Vagina (tissue), 2 donors: ENCODE data around the gene APOBEC4. TPM values are rescaled to one million over a fixed set of nuclear protein-coding genes. Genes with fewer than 3 reads are reported as not detected.
A peak's percentile ranks its signal among the peaks of the same experiment; 100 is the strongest.

Experiments used
- DNase-seq, 2 donors: peaks; one replicate each; pipeline ENCODE4 v3.0.0-alpha.2; 2017; ENCODE audit errors: extremely low spot score in 2 of 2
- H3K27ac ChIP-seq: fragments of 200-600 bp; sonication (generic); one replicate; pipeline ENCODE4 v1.5.1; 2019
- H3K27me3 ChIP-seq: fragments of 200-600 bp; sonication (generic); one replicate; pipeline ENCODE4 v1.5.1; 2019
- H3K36me3 ChIP-seq, 2 donors: fragments of 200-600 bp; sonication (generic); one replicate each; pipeline ENCODE4 v1.5.1; 2017 to 2019
- H3K4me1 ChIP-seq: fragments of 200-600 bp; sonication (generic); one replicate; pipeline ENCODE4 v1.5.1; 2019
- H3K4me3 ChIP-seq, 2 donors: fragments of 200-600 bp; sonication (generic); 1 replicate in 1 of 2; 2 replicates in 1 of 2; pipeline ENCODE4 v1.5.1; 2016 to 2019
- H3K9me3 ChIP-seq: fragments of 200-600 bp; sonication (generic); one replicate; pipeline ENCODE4 v1.5.1; 2019
- CTCF ChIP-seq, 3 experiments: fragments of 450-650 bp in 2 of 3; fragments of 200-600 bp in 1 of 3; sonication (generic) in 1 of 3; IDR thresholded peaks; one replicate each; pipeline ENCODE4 v1.5.1; 2017 to 2019; ENCODE audit warnings: antibody characterized with exemption in 3 of 3, mild to moderate bottlenecking in 2 of 3, moderate library complexity in 2 of 3
- POLR2A ChIP-seq, 2 donors: fragments of 450-650 bp; IDR thresholded peaks; one replicate each; pipeline ENCODE4 v1.6.1; 2017; ENCODE audit warnings: antibody characterized with exemption in 2 of 2, mild to moderate bottlenecking in 2 of 2, moderate library complexity in 2 of 2
- POLR2AphosphoS5 ChIP-seq, 2 donors: sonication (generic); formaldehyde crosslinking; IDR thresholded peaks; one replicate each; pipeline ENCODE4 v1.9.0; 2017; ENCODE audit warnings: antibody characterized with exemption in 2 of 2, mild to moderate bottlenecking in 2 of 2, low read depth in 1 of 2; ENCODE audit not compliant: insufficient read depth in 1 of 2
- intact Hi-C: fragments of 100-400 bp; cut with DNase I; formaldehyde crosslinking; loops from one replicate; pipeline ENCODE4 v1.15.1; 2023
- total RNA-seq: library from RNA; depleted of rRNA; stranded (reverse); fragments of >200 nt; gene quantifications from one replicate; pipeline ENCODE4 v1.2.3, GENCODE V29; 2016

Gene APOBEC4
- total RNA-seq, 1 donor from 2014 or later = not detected

DNA sequence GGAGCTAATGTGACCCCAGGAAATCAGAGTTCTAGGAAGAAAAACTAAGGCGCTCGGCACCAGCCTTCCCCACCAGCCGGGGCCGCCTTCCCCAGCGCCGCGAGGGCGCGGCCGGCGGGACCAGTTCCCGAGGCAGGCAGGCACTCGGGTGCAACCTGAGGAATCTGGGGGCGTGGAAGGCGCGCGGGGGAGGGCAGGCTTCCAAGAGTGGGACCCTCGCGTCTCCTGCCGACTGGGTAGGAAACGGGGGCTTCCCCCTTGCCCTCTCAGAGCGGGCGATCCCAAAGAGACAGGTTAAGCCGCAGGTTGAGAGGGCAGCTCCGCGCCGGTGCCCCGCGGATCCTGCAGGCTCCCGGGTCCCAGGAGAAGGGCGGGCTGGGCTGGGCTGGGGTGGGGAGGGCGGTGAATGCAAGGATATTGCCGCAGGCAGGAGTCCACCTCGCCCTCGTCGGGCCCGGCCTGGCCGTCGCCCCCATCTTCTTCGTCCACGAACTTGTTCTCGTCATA, 18.0 kb downstream of the APOBEC4 start:
- no peak for DNase-seq
- H3K4me1 ChIP-seq = peaks cover 49% of the 10 kb centered on the region

DNA sequence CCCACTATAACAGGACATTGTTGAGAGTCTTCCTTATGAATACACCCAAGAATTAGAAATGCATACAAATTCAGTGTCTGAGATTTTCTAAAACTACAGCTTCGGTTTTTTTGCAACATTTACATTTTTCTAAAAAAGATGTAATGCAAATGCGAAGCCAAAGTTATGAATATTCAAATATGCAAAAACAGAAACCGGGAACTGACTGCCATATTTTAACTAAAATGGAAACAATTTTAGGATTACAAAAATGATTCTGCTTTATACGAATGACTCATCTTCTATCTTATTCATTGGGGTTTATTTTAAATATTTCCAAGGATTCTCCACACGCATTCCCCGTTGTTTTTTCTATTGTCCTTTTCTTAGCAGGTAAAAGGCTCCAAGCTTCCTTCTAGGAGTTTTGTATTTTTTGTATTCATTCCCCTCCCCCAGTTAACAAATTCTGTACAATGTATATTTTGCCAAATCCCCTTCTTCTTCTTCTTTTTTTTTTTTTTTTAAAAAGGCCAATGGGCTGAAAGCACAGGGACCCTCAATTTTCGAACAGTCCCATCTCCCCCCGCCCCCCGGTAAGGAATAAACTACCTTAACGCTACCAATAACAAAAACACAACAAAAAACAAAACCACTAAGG, 18.6 kb downstream of the APOBEC4 start:
- no peak for TF ChIP-seq POLR2AphosphoS5 (IDR thresholded peaks at IDR 0.05; ENCODE audit: insufficient read depth in 1 of 2, low read depth in 1 of 2)
- TF ChIP-seq POLR2A (IDR thresholded peaks at IDR 0.05) = no peak
- TF ChIP-seq CTCF (IDR thresholded peaks at IDR 0.05) = no peak
- peaks cover 55% of the 10 kb centered on the region for H3K4me1 ChIP-seq
- H3K4me3 ChIP-seq = peak overlapping the region; percentile 80 to 99
- no peaks in the 10 kb centered on the region for H3K27me3 ChIP-seq
- H3K27ac ChIP-seq = peak overlapping the region; percentile 93
- peaks cover 3 to 10% of the 10 kb centered on the region in 2 donors for H3K36me3 ChIP-seq
- no peaks in the 10 kb centered on the region for H3K9me3 ChIP-seq
- no peak for DNase-seq
- intact Hi-C loops = no loop called here

More for the DNA sequence above, 18.0 kb downstream of the APOBEC4 start:
- Histone ChIP-seq H3K4me3 (peak overlapping the region; percentile 80 to 99), H3K27me3 (no peaks in the 10 kb centered on the region), H3K9me3 (no peaks in the 10 kb centered on the region), H3K36me3 (peaks cover 0 to 4% of the 10 kb centered on the region in 2 donors), H3K27ac (peak overlapping the region; percentile 93)
- intact Hi-C loops = no loop called here
- TF ChIP-seq POLR2A (IDR thresholded peaks at IDR 0.05) = no peak
- TF ChIP-seq CTCF (IDR thresholded peaks at IDR 0.05) = no peak
- TF ChIP-seq POLR2AphosphoS5 (IDR thresholded peaks at IDR 0.05; ENCODE audit: insufficient read depth in 1 of 2, low read depth in 1 of 2) = no peak

- DNase-seq = no peak
- H3K27ac ChIP-seq = peak overlapping the region; percentile 93
- no peaks in the 10 kb centered on the region for H3K9me3 ChIP-seq
- peaks cover 4 to 17% of the 10 kb centered on the region in 2 donors for H3K36me3 ChIP-seq
- H3K27me3 ChIP-seq = no peaks in the 10 kb centered on the region
- H3K4me1 ChIP-seq = peaks cover 62% of the 10 kb centered on the region
- TF ChIP-seq CTCF (IDR thresholded peaks at IDR 0.05) (peak in 2 of 3 experiments; percentile 31 to 43), POLR2A (IDR thresholded peaks at IDR 0.05) (no peak), POLR2AphosphoS5 (IDR thresholded peaks at IDR 0.05; ENCODE audit: insufficient read depth in 1 of 2, low read depth in 1 of 2) (peak in 1 of 2 donors; percentile 69)
- H3K4me3 ChIP-seq = peak overlapping the region; percentile 80 to 99
- intact Hi-C loops = no loop called here
Observed at GRCh38 chr1:183633676-183634343, 19.3 kb downstream of the APOBEC4 start.

DNA sequence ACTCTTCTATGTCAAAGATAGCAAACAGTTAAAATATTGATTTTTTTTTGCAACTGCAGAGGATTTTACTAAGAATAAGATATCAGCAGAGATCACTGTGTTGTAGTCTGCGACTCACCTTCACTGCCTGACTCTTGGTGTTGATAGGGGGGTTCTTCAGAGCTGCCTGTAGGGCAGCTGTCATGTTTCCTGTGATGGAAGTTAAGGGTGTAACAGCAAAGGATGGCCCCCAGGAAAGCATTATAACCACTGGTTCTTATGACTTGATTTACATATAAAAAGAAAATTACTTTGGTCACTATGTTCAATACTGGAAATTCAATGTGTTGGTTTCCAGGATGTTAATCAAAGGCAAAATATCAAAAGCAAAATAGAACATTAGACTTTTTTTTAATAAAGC, 20.2 kb downstream of the APOBEC4 start:
- H3K27ac ChIP-seq = peak overlapping the region; percentile 17
- DNase-seq = no peak
- H3K9me3 ChIP-seq = no peaks in the 10 kb centered on the region
- H3K36me3 ChIP-seq = peaks cover 4 to 23% of the 10 kb centered on the region in 2 donors
- no peaks in the 10 kb centered on the region for H3K27me3 ChIP-seq
- H3K4me1 ChIP-seq = peaks cover 62% of the 10 kb centered on the region
- H3K4me3 ChIP-seq = peak overlapping the region; percentile 80 to 99
- TF ChIP-seq POLR2A (IDR thresholded peaks at IDR 0.05) = no peak
- TF ChIP-seq POLR2AphosphoS5 (IDR thresholded peaks at IDR 0.05; ENCODE audit: insufficient read depth in 1 of 2, low read depth in 1 of 2) = no peak
- no peak for TF ChIP-seq CTCF (IDR thresholded peaks at IDR 0.05)
- intact Hi-C loops = no loop called here
